Activated naive CD8-positive, alpha-beta T cell (primary cell): ENCODE data around the gene CD48.

Source experiments
- H3K27ac Mint-ChIP-seq: one replicate; pipeline ENCODE4 v1.8.0; 2021; ENCODE audit warnings: mixed read lengths
- H3K27me3 Mint-ChIP-seq: one replicate; pipeline ENCODE4 v1.8.0; 2021; ENCODE audit warnings: mixed read lengths
- H3K36me3 Mint-ChIP-seq: one replicate; pipeline ENCODE4 v1.8.0; 2021; ENCODE audit warnings: mixed read lengths
- H3K4me1 Mint-ChIP-seq: one replicate; pipeline ENCODE4 v1.8.0; 2021; ENCODE audit warnings: low read depth, mixed read lengths
- H3K4me3 Mint-ChIP-seq: one replicate; pipeline ENCODE4 v1.8.0; 2021; ENCODE audit warnings: mild to moderate bottlenecking, mixed read lengths
- H3K9me3 Mint-ChIP-seq: one replicate; pipeline ENCODE4 v1.8.0; 2021; ENCODE audit warnings: low read depth, mixed read lengths

The CD48 gene

GRCh38 chr1:160711602-160712311 is at the start of gene CD48:
Gene CD48, minus strand, starts transcription at chr1:160711822. Its CDS starts 59 bp downstream, at chr1:160711763.
- H3K27ac Mint-ChIP-seq: no peak within 1 kb of the TSS
- H3K4me3 Mint-ChIP-seq: no peak within 1 kb of the TSS
- no peaks in the 10 kb centered on the region for H3K27me3 Mint-ChIP-seq
- H3K36me3 Mint-ChIP-seq: peaks cover 8% of the 10 kb centered on the region
- no peaks in the 10 kb centered on the region for H3K9me3 Mint-ChIP-seq
- peaks cover 37% of the 10 kb centered on the region for H3K4me1 Mint-ChIP-seq

GRCh38 chr1:160761046-160761445 is 49.4 kb upstream of the CD48 start:
- Mint-ChIP-seq H3K36me3 (peaks cover 7% of the 10 kb centered on the region), H3K9me3 (peaks cover 7% of the 10 kb centered on the region), H3K27ac (no peak overlapping the region), H3K4me1 (peaks cover 36% of the 10 kb centered on the region), H3K27me3 (no peaks in the 10 kb centered on the region), H3K4me3 (no peak overlapping the region)

GRCh38 chr1:160759740-160760139 is 48.1 kb upstream of the CD48 start:
- Mint-ChIP-seq H3K9me3 (peaks cover 7% of the 10 kb centered on the region), H3K27ac (peak overlapping the region; percentile 34), H3K36me3 (peaks cover 7% of the 10 kb centered on the region), H3K27me3 (no peaks in the 10 kb centered on the region), H3K4me1 (peaks cover 36% of the 10 kb centered on the region), H3K4me3 (no peak overlapping the region)

GRCh38 chr1:160758521-160758920 is 46.9 kb upstream of the CD48 start:
- no peaks in the 10 kb centered on the region for H3K27me3 Mint-ChIP-seq
- no peak overlapping the region for H3K4me3 Mint-ChIP-seq
- peaks cover 7% of the 10 kb centered on the region for H3K9me3 Mint-ChIP-seq
- peaks cover 39% of the 10 kb centered on the region for H3K4me1 Mint-ChIP-seq
- H3K36me3 Mint-ChIP-seq: peaks cover 11% of the 10 kb centered on the region
- H3K27ac Mint-ChIP-seq: peak overlapping the region; percentile 78

- peaks cover 7% of the 10 kb centered on the region for H3K9me3 Mint-ChIP-seq
- H3K36me3 Mint-ChIP-seq: peaks cover 24% of the 10 kb centered on the region
- peaks cover 56% of the 10 kb centered on the region for H3K4me1 Mint-ChIP-seq
- no peaks in the 10 kb centered on the region for H3K27me3 Mint-ChIP-seq
- H3K27ac Mint-ChIP-seq: peak overlapping the region; percentile 97
- H3K4me3 Mint-ChIP-seq: peak overlapping the region; percentile 46
These were observed 45.2 kb upstream of the CD48 start for GRCh38 chr1:160756849-160757201.

GRCh38 chr1:160755911-160756848 is 44.6 kb upstream of the CD48 start:
- H3K36me3 Mint-ChIP-seq: peaks cover 26% of the 10 kb centered on the region
- peaks cover 7% of the 10 kb centered on the region for H3K9me3 Mint-ChIP-seq
- H3K27ac Mint-ChIP-seq: peak overlapping the region; percentile 97
- peak overlapping the region; percentile 46 for H3K4me3 Mint-ChIP-seq
- no peaks in the 10 kb centered on the region for H3K27me3 Mint-ChIP-seq
- H3K4me1 Mint-ChIP-seq: peaks cover 59% of the 10 kb centered on the region

GRCh38 chr1:160755461-160755860 is 43.8 kb upstream of the CD48 start:
- H3K9me3 Mint-ChIP-seq: peaks cover 7% of the 10 kb centered on the region
- H3K27ac Mint-ChIP-seq: peak overlapping the region; percentile 97
- peaks cover 33% of the 10 kb centered on the region for H3K36me3 Mint-ChIP-seq
- H3K4me3 Mint-ChIP-seq: peak overlapping the region; percentile 17
- no peaks in the 10 kb centered on the region for H3K27me3 Mint-ChIP-seq
- H3K4me1 Mint-ChIP-seq: peaks cover 66% of the 10 kb centered on the region

GRCh38 chr1:160753594-160753993 is 42.0 kb upstream of the CD48 start:
- Mint-ChIP-seq H3K4me3 (no peak overlapping the region), H3K36me3 (peaks cover 42% of the 10 kb centered on the region), H3K27me3 (no peaks in the 10 kb centered on the region), H3K27ac (peak overlapping the region; percentile 98), H3K4me1 (peaks cover 77% of the 10 kb centered on the region), H3K9me3 (peaks cover 7% of the 10 kb centered on the region)

GRCh38 chr1:160752924-160753323 is 41.3 kb upstream of the CD48 start:
- Mint-ChIP-seq H3K4me3 (peak overlapping the region; percentile 66), H3K9me3 (peaks cover 7% of the 10 kb centered on the region), H3K36me3 (peaks cover 46% of the 10 kb centered on the region), H3K4me1 (peaks cover 82% of the 10 kb centered on the region), H3K27me3 (no peaks in the 10 kb centered on the region), H3K27ac (peak overlapping the region; percentile 98)

- peaks cover 49% of the 10 kb centered on the region for H3K36me3 Mint-ChIP-seq
- H3K4me3 Mint-ChIP-seq: peak overlapping the region; percentile 66
- peak overlapping the region; percentile 98 for H3K27ac Mint-ChIP-seq
- H3K9me3 Mint-ChIP-seq: peaks cover 7% of the 10 kb centered on the region
- no peaks in the 10 kb centered on the region for H3K27me3 Mint-ChIP-seq
- H3K4me1 Mint-ChIP-seq: peaks cover 83% of the 10 kb centered on the region
These were observed 40.8 kb upstream of the CD48 start for GRCh38 chr1:160752406-160752805.

GRCh38 chr1:160750608-160751007 is 39.0 kb upstream of the CD48 start:
- Mint-ChIP-seq H3K36me3 (peaks cover 44% of the 10 kb centered on the region), H3K27ac (peak overlapping the region; percentile 97), H3K4me1 (peaks cover 83% of the 10 kb centered on the region), H3K9me3 (no peaks in the 10 kb centered on the region), H3K27me3 (no peaks in the 10 kb centered on the region), H3K4me3 (peak overlapping the region; percentile 76)

GRCh38 chr1:160748878-160749269 is 37.3 kb upstream of the CD48 start:
- peaks cover 45% of the 10 kb centered on the region for H3K36me3 Mint-ChIP-seq
- peak overlapping the region; percentile 48 for H3K4me3 Mint-ChIP-seq
- H3K9me3 Mint-ChIP-seq: no peaks in the 10 kb centered on the region
- peak overlapping the region; percentile 98 for H3K27ac Mint-ChIP-seq
- H3K27me3 Mint-ChIP-seq: no peaks in the 10 kb centered on the region
- H3K4me1 Mint-ChIP-seq: peaks cover 91% of the 10 kb centered on the region

GRCh38 chr1:160748181-160748877 is 36.7 kb upstream of the CD48 start:
- Mint-ChIP-seq H3K4me1 (peaks cover 90% of the 10 kb centered on the region), H3K27ac (peak overlapping the region; percentile 98), H3K36me3 (peaks cover 44% of the 10 kb centered on the region), H3K9me3 (no peaks in the 10 kb centered on the region), H3K27me3 (no peaks in the 10 kb centered on the region), H3K4me3 (peak overlapping the region; percentile 48)

GRCh38 chr1:160747717-160748116 is 36.1 kb upstream of the CD48 start:
- Mint-ChIP-seq H3K27me3 (no peaks in the 10 kb centered on the region), H3K4me3 (peak overlapping the region; percentile 31), H3K9me3 (no peaks in the 10 kb centered on the region), H3K36me3 (peaks cover 43% of the 10 kb centered on the region), H3K4me1 (peaks cover 90% of the 10 kb centered on the region), H3K27ac (peak overlapping the region; percentile 98)
